SH-SY5Y (cell line): ENCODE data around the gene PHLDB2.

ENCODE experiments used
- GATA2 ChIP-seq: IDR thresholded peaks from 2 replicates; pipeline ENCODE4 v1.6.1; 2011; ENCODE audit warnings: mild to moderate bottlenecking, low read depth, low read length
- GATA3 ChIP-seq: IDR thresholded peaks from 2 replicates; pipeline ENCODE4 v1.6.1; 2011; ENCODE audit warnings: low read depth, mild to moderate bottlenecking, low read length, moderate library complexity

GRCh38 chr3:112005091-112005672, 146.1 kb downstream of the PHLDB2 start:
- TF ChIP-seq GATA3 (no peak), GATA2 (no peak)
